ENCODE data around the gene BHLHA9.

GRCh38 chr17:1267471-1267943 lies 2.7 kb upstream of the BHLHA9 start:
- no peak for TF ChIP-seq SUZ12 (IDR thresholded peaks at IDR 0.05)
- no peak for TF ChIP-seq SP1 (IDR thresholded peaks at IDR 0.05)
- TF ChIP-seq NFRKB (IDR thresholded peaks at IDR 0.05): no peak
- TF ChIP-seq TARDBP (IDR thresholded peaks at IDR 0.05): no peak
- TF ChIP-seq PKNOX1 (IDR thresholded peaks at IDR 0.05): peak; percentile 36
- no peak for TF ChIP-seq FOXK2 (IDR thresholded peaks at IDR 0.05)
- no peak for TF ChIP-seq FOXA1 (IDR thresholded peaks at IDR 0.05)
- no peak for TF ChIP-seq HDGF (IDR thresholded peaks at IDR 0.05; ENCODE audit: borderline replicate concordance)
- TF ChIP-seq BHLHE40 (IDR thresholded peaks at IDR 0.05; ENCODE audit: borderline replicate concordance): no peak
- no peak for TF ChIP-seq ARNT (IDR thresholded peaks at IDR 0.05)
